ENCODE data around the gene SNRNP48.
A peak's percentile ranks its signal among the peaks of the same experiment; 100 is the strongest.

SNRNP48 gene

DNA sequence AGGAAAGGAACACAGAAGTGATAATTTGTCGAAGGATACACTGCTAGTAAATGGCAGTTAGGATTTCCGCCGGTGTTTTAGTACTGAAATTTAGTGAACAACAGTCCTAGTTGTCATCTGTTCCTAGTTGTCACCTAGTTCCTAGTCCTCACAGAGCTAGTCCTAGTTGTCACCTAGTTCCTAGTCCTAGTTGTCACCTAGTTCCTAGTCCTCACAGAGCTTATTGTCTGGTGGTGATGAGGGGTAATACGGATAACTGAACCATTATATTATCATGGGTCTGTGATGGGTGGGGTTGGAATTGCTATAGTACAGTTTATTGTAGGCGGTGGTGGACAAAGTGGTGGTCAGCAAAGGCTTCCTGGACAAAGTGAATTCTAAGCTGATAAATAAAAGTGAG is 1.8 kb downstream of the SNRNP48 start:
- no peak overlapping the region for H3K4me3 ChIP-seq (ENCODE audit: low read depth, low read length)
- DNase-seq (ENCODE audit: low read depth) = no peak
- TF ChIP-seq CTCF (IDR thresholded peaks at IDR 0.05; ENCODE audit: low read depth, low read length, missing control alignments) = no peak

DNA sequence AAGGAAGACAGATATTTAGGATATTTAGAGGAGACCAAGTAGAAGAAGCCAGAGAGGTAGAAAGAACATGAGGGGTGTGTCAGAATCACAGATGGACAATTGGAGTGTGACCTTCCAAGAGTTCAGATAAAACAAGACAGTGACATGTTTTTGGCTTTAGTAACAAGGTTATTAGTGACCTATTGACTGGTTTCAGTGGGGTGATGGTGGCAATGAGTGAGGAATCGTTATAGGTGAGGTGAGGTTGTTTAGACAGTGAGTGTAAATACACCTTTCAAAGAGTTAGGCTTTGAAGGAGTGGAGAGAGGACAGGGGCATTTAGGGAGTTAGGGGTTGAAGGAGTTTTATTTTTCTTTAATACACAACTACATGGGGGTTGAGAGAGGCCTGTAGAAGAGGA is 3.2 kb downstream of the SNRNP48 start:
- DNase-seq (ENCODE audit: low read depth) = no peak
- no peak for TF ChIP-seq CTCF (IDR thresholded peaks at IDR 0.05; ENCODE audit: low read depth, low read length, missing control alignments)
- no peak overlapping the region for H3K4me3 ChIP-seq (ENCODE audit: low read depth, low read length)

- no peak for DNase-seq (ENCODE audit: low read depth)
- no peak overlapping the region for H3K4me3 ChIP-seq (ENCODE audit: low read depth, low read length)
- no peak for TF ChIP-seq CTCF (IDR thresholded peaks at IDR 0.05; ENCODE audit: low read depth, low read length, missing control alignments)
These were observed 4.7 kb downstream of the SNRNP48 start for GRCh38 chr6:7594579-7595125.

- DNase-seq (ENCODE audit: low read depth) = no peak
- H3K4me3 ChIP-seq (ENCODE audit: low read depth, low read length) = no peak overlapping the region
- no peak for TF ChIP-seq CTCF (IDR thresholded peaks at IDR 0.05; ENCODE audit: low read depth, low read length, missing control alignments)
These were observed 14.0 kb downstream of the SNRNP48 start for GRCh38 chr6:7604003-7604402.

DNA sequence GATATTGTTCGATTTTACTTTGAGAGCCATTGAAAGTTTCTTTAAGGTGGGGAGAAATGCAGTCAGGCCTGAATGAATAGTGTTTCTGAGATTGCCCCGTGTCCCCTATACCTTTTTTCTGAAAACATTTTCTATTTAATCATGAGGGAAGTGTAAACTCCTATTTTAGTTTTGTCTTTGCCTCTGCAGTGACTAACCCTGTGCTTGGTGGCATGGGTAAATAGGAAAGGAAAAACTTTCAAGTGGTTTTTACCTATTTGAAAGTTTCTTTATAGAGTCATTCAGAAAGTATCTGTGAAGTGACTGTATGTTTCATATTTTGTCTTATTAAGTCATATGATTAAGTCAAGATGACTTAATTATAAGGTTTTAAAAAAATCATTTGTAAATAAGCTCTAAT is 14.5 kb downstream of the SNRNP48 start:
- no peak for DNase-seq (ENCODE audit: low read depth)
- TF ChIP-seq CTCF (IDR thresholded peaks at IDR 0.05; ENCODE audit: low read depth, low read length, missing control alignments) = no peak
- no peak overlapping the region for H3K4me3 ChIP-seq (ENCODE audit: low read depth, low read length)

- DNase-seq (ENCODE audit: low read depth) = peak; percentile 24
- peak; percentile 71 for TF ChIP-seq CTCF (IDR thresholded peaks at IDR 0.05; ENCODE audit: low read depth, low read length, missing control alignments)
- H3K4me3 ChIP-seq (ENCODE audit: low read depth, low read length) = no peak overlapping the region
These were observed 25.8 kb downstream of the SNRNP48 start for GRCh38 chr6:7615611-7616383.

Data from GM12864 (cell line).